C4-2B (cell line): ENCODE measurements around the gene CELSR3.

Experiments used
- CTCF ChIP-seq: fragments of 450-650 bp; conservative IDR thresholded peaks from 2 replicates; pipeline ENCODE4 v1.5.1; 2017; ENCODE audit warnings: mild to moderate bottlenecking
- ZFX ChIP-seq: fragments of 450-650 bp; IDR thresholded peaks from 2 replicates; pipeline ENCODE4 v1.6.1; 2017

DNA sequence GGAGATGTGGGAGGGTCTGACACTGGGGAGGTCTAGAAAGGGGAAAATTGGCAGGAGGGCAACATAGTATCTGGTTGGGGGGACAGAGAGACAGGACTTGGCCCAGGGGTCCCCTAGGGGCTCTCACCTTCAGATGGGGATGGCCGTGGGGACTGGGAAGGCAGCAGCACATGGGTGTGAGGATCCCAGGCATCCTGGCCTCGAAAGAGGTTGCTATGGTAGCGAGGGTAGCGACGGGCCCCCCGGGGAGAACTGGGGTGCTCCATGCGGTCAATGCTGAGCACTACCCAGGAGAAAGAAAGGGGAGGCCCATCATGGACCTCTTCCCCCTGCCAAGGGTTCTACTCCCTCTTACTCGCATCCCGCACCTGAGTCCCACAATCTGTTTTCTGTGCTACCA is 15.0 kb downstream of the CELSR3 start:
- TF ChIP-seq CTCF (no peak), ZFX (no peak)
